ENCODE measurements around the gene SLC66A2.

The SLC66A2 gene

GRCh38 chr18:79884294-79884962, 67.0 kb downstream of the SLC66A2 start:
- no peaks in the 10 kb centered on the region for H3F3A ChIP-seq (ENCODE audit: insufficient read depth, low read length)
- no peak overlapping the region for H3K4me3 ChIP-seq (ENCODE audit: low read length)
- no peaks in the 10 kb centered on the region for H3K79me2 ChIP-seq (ENCODE audit: low read length)
- no peak overlapping the region for H2AFZ ChIP-seq (ENCODE audit: low read length)
- H4K20me1 ChIP-seq (ENCODE audit: insufficient read depth, low read length), result no peaks in the 10 kb centered on the region
- no peak overlapping the region for H3K9ac ChIP-seq (ENCODE audit: low read length)
- no peaks in the 10 kb centered on the region for H3K4me1 ChIP-seq (ENCODE audit: low read length)
- H3K9me3 ChIP-seq (replicated peaks; ENCODE audit: insufficient read depth, low read length), result no peaks in the 10 kb centered on the region
- H3K4me2 ChIP-seq (ENCODE audit: low read depth, low read length), result no peak overlapping the region
- no peak for TF ChIP-seq CTCF (IDR thresholded peaks at IDR 0.05; ENCODE audit: low read length)
- no peak for TF ChIP-seq EZH2 (optimal IDR thresholded peaks at IDR 0.05; ENCODE audit: low read depth, low read length)
- TF ChIP-seq EZH2phosphoT487 (IDR thresholded peaks at IDR 0.05; ENCODE audit: low read length), result no peak
- no peaks in the 10 kb centered on the region for H3K9me2 ChIP-seq (replicated peaks; ENCODE audit: insufficient read depth, low read length)
- DNase-seq, result no peak
- H3K36me3 ChIP-seq (replicated peaks; ENCODE audit: insufficient read depth, low read length), result no peaks in the 10 kb centered on the region
- no peak overlapping the region for H3K27ac ChIP-seq (ENCODE audit: low read length)
- H3K27me3 ChIP-seq (replicated peaks; ENCODE audit: insufficient read depth, low read length), result no peaks in the 10 kb centered on the region

- Histone ChIP-seq H3K4me3 (ENCODE audit: low read length) (no peak overlapping the region), H3K4me1 (ENCODE audit: low read length) (no peaks in the 10 kb centered on the region), H4K20me1 (ENCODE audit: insufficient read depth, low read length) (no peaks in the 10 kb centered on the region), H3K9me3 (replicated peaks; ENCODE audit: insufficient read depth, low read length) (no peaks in the 10 kb centered on the region), H3K79me2 (ENCODE audit: low read length) (no peaks in the 10 kb centered on the region), H2AFZ (ENCODE audit: low read length) (no peak overlapping the region), H3K36me3 (replicated peaks; ENCODE audit: insufficient read depth, low read length) (no peaks in the 10 kb centered on the region), H3K4me2 (ENCODE audit: low read depth, low read length) (no peak overlapping the region), H3K27ac (ENCODE audit: low read length) (no peak overlapping the region), H3K9ac (ENCODE audit: low read length) (no peak overlapping the region), H3K9me2 (replicated peaks; ENCODE audit: insufficient read depth, low read length) (no peaks in the 10 kb centered on the region), H3F3A (ENCODE audit: insufficient read depth, low read length) (no peaks in the 10 kb centered on the region), H3K27me3 (replicated peaks; ENCODE audit: insufficient read depth, low read length) (no peaks in the 10 kb centered on the region)
- DNase-seq, result no peak
- TF ChIP-seq EZH2 (optimal IDR thresholded peaks at IDR 0.05; ENCODE audit: low read depth, low read length) (no peak), CTCF (IDR thresholded peaks at IDR 0.05; ENCODE audit: low read length) (no peak), EZH2phosphoT487 (IDR thresholded peaks at IDR 0.05; ENCODE audit: low read length) (no peak)
These were observed 67.8 kb downstream of the SLC66A2 start for GRCh38 chr18:79883461-79884293.

DNA sequence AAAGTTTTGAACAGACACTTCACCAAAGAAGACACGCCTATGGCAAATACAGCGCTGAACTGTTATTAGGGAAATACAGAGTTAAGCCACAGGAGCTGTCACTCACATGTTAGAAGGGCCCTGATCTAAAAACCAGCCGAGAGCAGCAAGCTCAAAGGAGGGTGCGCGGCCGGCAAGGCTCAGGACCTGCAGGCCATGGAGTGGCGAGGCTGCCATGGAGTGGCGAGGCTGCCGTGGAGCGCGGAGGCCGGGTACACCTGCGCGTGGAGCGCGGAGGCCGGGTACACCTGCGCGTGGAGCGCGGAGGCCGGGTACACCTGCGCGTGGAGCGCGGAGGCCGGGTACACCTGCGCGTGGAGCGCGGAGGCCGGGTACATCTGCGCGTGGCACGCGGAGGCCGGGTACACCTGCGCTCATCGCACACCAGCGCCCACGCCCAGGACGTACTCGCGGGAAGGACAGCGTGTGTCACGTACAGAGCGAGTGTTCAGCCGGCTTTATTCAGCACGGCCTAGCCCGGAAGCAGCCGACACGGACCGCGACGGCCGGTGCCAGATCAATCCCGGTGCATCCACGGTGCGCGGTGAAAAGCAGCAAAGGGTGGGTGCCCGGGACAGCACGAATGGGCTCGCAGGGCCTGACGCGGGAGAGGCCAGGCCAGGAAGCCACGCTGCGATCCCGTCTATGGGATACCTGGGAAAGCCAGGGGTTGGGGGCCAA, 68.8 kb downstream of the SLC66A2 start:
- Histone ChIP-seq H3K27ac (ENCODE audit: low read length) (no peak overlapping the region), H3K36me3 (replicated peaks; ENCODE audit: insufficient read depth, low read length) (no peaks in the 10 kb centered on the region), H3K9me3 (replicated peaks; ENCODE audit: insufficient read depth, low read length) (no peaks in the 10 kb centered on the region), H3K9ac (ENCODE audit: low read length) (no peak overlapping the region), H2AFZ (ENCODE audit: low read length) (no peak overlapping the region), H3K27me3 (replicated peaks; ENCODE audit: insufficient read depth, low read length) (no peaks in the 10 kb centered on the region), H3K4me1 (ENCODE audit: low read length) (no peaks in the 10 kb centered on the region), H4K20me1 (ENCODE audit: insufficient read depth, low read length) (no peaks in the 10 kb centered on the region), H3K79me2 (ENCODE audit: low read length) (no peaks in the 10 kb centered on the region), H3K4me3 (ENCODE audit: low read length) (no peak overlapping the region), H3F3A (ENCODE audit: insufficient read depth, low read length) (no peaks in the 10 kb centered on the region), H3K4me2 (ENCODE audit: low read depth, low read length) (no peak overlapping the region), H3K9me2 (replicated peaks; ENCODE audit: insufficient read depth, low read length) (no peaks in the 10 kb centered on the region)
- no peak for DNase-seq
- TF ChIP-seq EZH2 (optimal IDR thresholded peaks at IDR 0.05; ENCODE audit: low read depth, low read length) (no peak), CTCF (IDR thresholded peaks at IDR 0.05; ENCODE audit: low read length) (no peak), EZH2phosphoT487 (IDR thresholded peaks at IDR 0.05; ENCODE audit: low read length) (no peak)

Data from MM.1S (cell line).